ENCODE results near the gene CA7.

Gene CA7

GRCh38 chr16:66856184-66856730, 12.0 kb downstream of the CA7 start:
- Histone ChIP-seq H3K27me3 (ENCODE audit: insufficient read depth, poor library complexity, severe bottlenecking) (no peaks in the 10 kb centered on the region), H3K27ac (replicated peaks) (no peak overlapping the region), H3K4me3 (replicated peaks; ENCODE audit: insufficient read depth, low read length) (no peak overlapping the region)
- TF ChIP-seq SPI1 (IDR thresholded peaks at IDR 0.05; ENCODE audit: borderline replicate concordance, low read depth), result no peak
- TF ChIP-seq REST (IDR thresholded peaks at IDR 0.05; ENCODE audit: insufficient replicate concordance, low read depth), result no peak
- no peak for TF ChIP-seq POLR2AphosphoS5 (IDR thresholded peaks at IDR 0.05; ENCODE audit: low read depth)
- TF ChIP-seq, protein P1, sequence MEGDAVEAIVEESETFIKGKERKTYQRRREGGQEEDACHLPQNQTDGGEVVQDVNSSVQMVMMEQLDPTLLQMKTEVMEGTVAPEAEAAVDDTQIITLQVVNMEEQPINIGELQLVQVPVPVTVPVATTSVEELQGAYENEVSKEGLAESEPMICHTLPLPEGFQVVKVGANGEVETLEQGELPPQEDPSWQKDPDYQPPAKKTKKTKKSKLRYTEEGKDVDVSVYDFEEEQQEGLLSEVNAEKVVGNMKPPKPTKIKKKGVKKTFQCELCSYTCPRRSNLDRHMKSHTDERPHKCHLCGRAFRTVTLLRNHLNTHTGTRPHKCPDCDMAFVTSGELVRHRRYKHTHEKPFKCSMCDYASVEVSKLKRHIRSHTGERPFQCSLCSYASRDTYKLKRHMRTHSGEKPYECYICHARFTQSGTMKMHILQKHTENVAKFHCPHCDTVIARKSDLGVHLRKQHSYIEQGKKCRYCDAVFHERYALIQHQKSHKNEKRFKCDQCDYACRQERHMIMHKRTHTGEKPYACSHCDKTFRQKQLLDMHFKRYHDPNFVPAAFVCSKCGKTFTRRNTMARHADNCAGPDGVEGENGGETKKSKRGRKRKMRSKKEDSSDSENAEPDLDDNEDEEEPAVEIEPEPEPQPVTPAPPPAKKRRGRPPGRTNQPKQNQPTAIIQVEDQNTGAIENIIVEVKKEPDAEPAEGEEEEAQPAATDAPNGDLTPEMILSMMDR (IDR thresholded peaks at IDR 0.05; ENCODE audit: insufficient read depth, low read length), result no peak
- no peak for TF ChIP-seq GABPA (IDR thresholded peaks at IDR 0.05; ENCODE audit: low read depth)
- no peak for DNase-seq (ENCODE audit: low read depth in 1 of 2, low spot score in 1 of 2)

GRCh38 chr16:66856801-66857200, 12.6 kb downstream of the CA7 start:
- no peaks in the 10 kb centered on the region for H3K27me3 ChIP-seq (ENCODE audit: insufficient read depth, poor library complexity, severe bottlenecking)
- H3K4me3 ChIP-seq (replicated peaks; ENCODE audit: insufficient read depth, low read length), result no peak overlapping the region
- TF ChIP-seq, protein P1 (IDR thresholded peaks at IDR 0.05; ENCODE audit: insufficient read depth, low read length), result no peak
- TF ChIP-seq POLR2AphosphoS5 (IDR thresholded peaks at IDR 0.05; ENCODE audit: low read depth), result no peak
- TF ChIP-seq GABPA (IDR thresholded peaks at IDR 0.05; ENCODE audit: low read depth), result no peak
- TF ChIP-seq SPI1 (IDR thresholded peaks at IDR 0.05; ENCODE audit: borderline replicate concordance, low read depth), result no peak
- no peak overlapping the region for H3K27ac ChIP-seq (replicated peaks)
- DNase-seq (ENCODE audit: low read depth in 1 of 2, low spot score in 1 of 2), result no peak

- no peak for DNase-seq (ENCODE audit: low read depth in 1 of 2, low spot score in 1 of 2)
- TF ChIP-seq, protein P1 (IDR thresholded peaks at IDR 0.05; ENCODE audit: insufficient read depth, low read length), result no peak
- TF ChIP-seq GABPA (IDR thresholded peaks at IDR 0.05; ENCODE audit: low read depth) (no peak), POLR2AphosphoS5 (IDR thresholded peaks at IDR 0.05; ENCODE audit: low read depth) (no peak), REST (IDR thresholded peaks at IDR 0.05; ENCODE audit: insufficient replicate concordance, low read depth) (no peak), SPI1 (IDR thresholded peaks at IDR 0.05; ENCODE audit: borderline replicate concordance, low read depth) (no peak)
- H3K4me3 ChIP-seq (replicated peaks; ENCODE audit: insufficient read depth, low read length), result no peak overlapping the region
- H3K27ac ChIP-seq (replicated peaks), result no peak overlapping the region
- H3K27me3 ChIP-seq (ENCODE audit: insufficient read depth, poor library complexity, severe bottlenecking), result no peaks in the 10 kb centered on the region
Observed at GRCh38 chr16:66857437-66857836, 13.2 kb downstream of the CA7 start.
